Hematopoietic multipotent progenitor cell treated with erythropoietin and hydrocortisone succinate and interleukin-3 and kit ligand, for 8 days (in vitro differentiated cells): ENCODE data around the gene GTPBP6.
A peak's percentile ranks its signal among the peaks of the same experiment; 100 is the strongest.

Source experiments
- DNase-seq: peaks from one replicate; pipeline ENCODE4 v3.0.0-alpha.2; 2015

GTPBP6 gene

GRCh38 chrX:318739-319578, at the start of gene GTPBP6:
TSS of gene GTPBP6 (minus strand) at chrX:318796. CDS start at chrX:318787, 9 bp downstream.
- peak; percentile 99 for DNase-seq

- no peak for DNase-seq
Observed at GRCh38 chrX:367866-368265, 49.3 kb upstream of the GTPBP6 start.

- no peak for DNase-seq
Observed at GRCh38 chrX:367349-367748, 48.8 kb upstream of the GTPBP6 start.

GRCh38 chrX:363621-364375, 45.2 kb upstream of the GTPBP6 start:
- DNase-seq = no peak

GRCh38 chrX:362937-363620, 44.5 kb upstream of the GTPBP6 start:
- no peak for DNase-seq

- no peak for DNase-seq
Observed at GRCh38 chrX:362351-362750, 43.8 kb upstream of the GTPBP6 start.

- no peak for DNase-seq
Observed at GRCh38 chrX:361231-362145, 42.9 kb upstream of the GTPBP6 start.

GRCh38 chrX:360496-361150, 42.0 kb upstream of the GTPBP6 start:
- DNase-seq = no peak

GRCh38 chrX:358651-359143, 40.1 kb upstream of the GTPBP6 start:
- no peak for DNase-seq

- no peak for DNase-seq
Observed at GRCh38 chrX:357693-358471, 39.3 kb upstream of the GTPBP6 start.

- no peak for DNase-seq
Observed at GRCh38 chrX:357035-357692, 38.6 kb upstream of the GTPBP6 start.

GRCh38 chrX:356385-357034, 37.9 kb upstream of the GTPBP6 start:
- peak; percentile 3 for DNase-seq

GRCh38 chrX:355329-356050, 36.9 kb upstream of the GTPBP6 start:
- DNase-seq = no peak

GRCh38 chrX:353566-354535, 35.3 kb upstream of the GTPBP6 start:
- DNase-seq = no peak

- DNase-seq = no peak
Observed at GRCh38 chrX:352582-353314, 34.2 kb upstream of the GTPBP6 start.

GRCh38 chrX:352181-352580, 33.6 kb upstream of the GTPBP6 start:
- no peak for DNase-seq

GRCh38 chrX:351736-352135, 33.1 kb upstream of the GTPBP6 start:
- DNase-seq = no peak
